DMS79 (cell line): ENCODE measurements around the gene ATP6V1B1.
"Not testable (repeated sequence)": the region's sequence is repeated elsewhere in the genome, so short reads cannot be mapped to it uniquely, and the experiment has no call there.

Experiments used
- DNase-seq: peaks from one replicate; lab custom pipeline; 2025; lab: John Stamatoyannopoulos, UW

ATP6V1B1 gene

GRCh38 chr2:70990216-70990615, 54.5 kb downstream of the ATP6V1B1 start:
- DNase-seq, result no peak

DNA sequence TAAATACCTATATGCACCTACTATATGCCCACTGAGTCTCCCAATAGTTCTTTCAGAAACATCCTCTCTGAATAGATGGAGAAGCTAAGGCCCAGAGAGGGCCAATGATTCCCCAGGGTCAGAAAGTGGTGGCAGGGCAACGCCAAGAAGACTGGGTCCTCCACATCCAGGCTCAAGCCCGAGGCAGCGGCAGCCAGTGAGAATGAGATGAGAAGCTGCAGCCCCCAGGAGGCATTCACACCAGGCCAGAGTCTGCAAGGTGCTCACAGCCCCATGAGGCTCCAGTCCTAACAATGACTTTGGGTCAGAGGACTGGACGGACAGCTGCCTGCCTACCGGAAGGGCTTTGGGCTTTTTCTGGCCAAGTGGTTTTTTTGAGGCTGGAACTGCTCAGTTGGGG, 55.4 kb downstream of the ATP6V1B1 start:
- no peak for DNase-seq

DNA sequence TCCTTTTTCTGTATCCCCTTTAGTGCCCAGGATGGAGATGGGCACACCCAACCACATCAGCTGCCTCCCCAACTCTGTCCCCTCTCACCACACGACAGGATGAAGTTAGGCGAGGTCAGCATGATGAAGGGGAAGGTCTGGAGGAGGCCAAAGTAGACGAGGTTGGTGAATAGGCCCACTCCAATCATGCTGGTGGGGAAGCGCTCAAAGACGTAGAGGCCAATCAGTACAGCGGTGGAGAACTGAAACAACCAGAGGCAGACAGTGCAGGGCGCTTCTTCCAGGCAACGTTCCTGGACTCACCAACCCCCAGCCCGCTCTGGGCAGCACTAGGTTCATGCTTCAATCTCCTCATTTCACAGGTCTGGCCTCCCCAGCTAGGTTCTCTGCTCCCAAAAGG, 56.0 kb downstream of the ATP6V1B1 start:
- DNase-seq, result no peak

GRCh38 chr2:70992945-70993853, 57.5 kb downstream of the ATP6V1B1 start:
- DNase-seq, result no peak

DNA sequence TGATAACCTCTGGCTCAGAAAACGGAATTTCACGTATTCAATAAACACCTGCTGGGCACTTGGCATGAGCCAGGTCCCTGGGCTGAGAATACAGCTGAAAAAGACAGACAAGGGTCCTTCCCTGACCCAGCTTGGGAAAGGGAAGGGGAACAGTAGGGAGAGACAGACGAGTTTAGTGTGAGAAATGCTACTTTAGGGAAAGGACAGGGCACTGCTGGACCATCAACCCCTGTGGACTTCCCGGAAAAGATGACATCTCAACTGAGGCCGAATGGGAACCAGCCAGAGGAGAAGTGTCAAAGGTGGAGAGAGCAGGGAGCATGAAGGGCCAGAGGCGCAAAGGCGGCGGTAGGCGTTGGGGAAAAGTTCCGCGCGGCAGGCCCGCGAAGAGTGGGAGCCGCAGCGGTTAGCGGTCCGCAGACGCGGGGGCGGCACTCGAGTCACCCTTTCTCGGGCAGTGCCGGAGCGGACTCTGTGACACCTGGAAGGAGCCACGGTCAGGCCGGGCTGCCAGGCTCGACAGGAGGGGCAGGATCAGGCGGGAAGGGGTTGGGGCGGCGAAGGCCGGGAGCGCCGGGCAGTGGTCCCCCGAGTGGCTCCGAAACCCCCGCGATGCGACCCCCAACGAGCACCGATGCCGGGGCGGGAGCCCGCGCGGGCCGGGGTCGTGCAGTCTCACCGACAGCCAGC, 58.5 kb downstream of the ATP6V1B1 start:
- DNase-seq, result no peak

DNA sequence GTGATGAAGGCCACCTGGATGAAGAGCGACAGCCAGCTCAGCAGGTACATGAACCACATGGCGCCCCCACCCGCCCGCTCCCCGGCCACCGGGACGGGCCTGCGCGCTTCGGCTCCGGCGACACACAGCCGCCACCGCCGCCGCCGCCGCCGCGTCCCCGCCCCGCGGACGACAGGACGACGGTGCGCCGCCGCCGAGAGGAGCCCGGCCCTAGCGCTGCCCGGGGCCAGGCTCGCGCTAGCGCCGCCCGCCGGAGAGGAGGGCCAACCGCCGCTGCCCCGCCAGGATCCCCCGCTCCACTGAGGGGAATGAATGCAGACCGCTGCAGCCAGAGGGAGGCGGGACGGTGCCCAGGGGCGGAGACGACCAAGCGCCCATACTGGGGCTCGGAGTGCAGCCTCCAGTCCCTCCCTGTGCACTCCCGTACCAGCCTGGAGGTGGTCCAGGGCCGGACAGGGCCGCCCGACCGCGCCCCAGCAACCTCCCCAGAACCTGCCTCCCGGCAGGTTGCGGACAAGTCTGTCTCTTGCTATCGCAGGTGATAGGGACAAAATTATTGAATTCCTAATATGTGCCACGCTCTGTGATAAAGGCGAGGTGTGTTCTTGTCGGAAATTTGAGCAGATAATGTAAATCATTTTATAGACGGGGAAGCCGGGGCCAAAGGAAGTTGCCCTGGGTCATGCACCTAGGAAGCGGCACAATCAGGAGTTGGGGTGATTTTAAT, 59.2 kb downstream of the ATP6V1B1 start, which contains the start of gene TEX261:
TEX261 (minus strand) TSS at position 175 of the 727 bp plus-strand sequence; CDS start at position 59, 116 bp downstream.
- peak; percentile 73 for DNase-seq

DNA sequence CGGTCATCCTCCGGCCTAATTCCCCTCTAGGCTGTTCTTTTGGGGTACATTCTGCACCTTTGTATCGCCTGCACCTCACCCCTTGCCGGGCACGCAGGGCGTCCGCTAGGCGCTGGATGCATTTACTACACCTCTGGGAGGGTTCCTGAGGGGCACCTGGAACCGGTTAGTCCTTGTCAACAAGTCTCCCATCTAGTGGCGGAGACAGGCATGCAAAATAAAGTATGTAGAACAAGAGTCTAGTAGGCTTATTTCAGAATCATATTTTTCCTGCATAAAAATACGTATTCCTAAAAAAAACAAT, 59.7 kb downstream of the ATP6V1B1 start:
- no peak for DNase-seq

- not testable (repeated sequence) for DNase-seq
Measured at GRCh38 chr2:70998885-70999284, 63.2 kb downstream of the ATP6V1B1 start.

DNA sequence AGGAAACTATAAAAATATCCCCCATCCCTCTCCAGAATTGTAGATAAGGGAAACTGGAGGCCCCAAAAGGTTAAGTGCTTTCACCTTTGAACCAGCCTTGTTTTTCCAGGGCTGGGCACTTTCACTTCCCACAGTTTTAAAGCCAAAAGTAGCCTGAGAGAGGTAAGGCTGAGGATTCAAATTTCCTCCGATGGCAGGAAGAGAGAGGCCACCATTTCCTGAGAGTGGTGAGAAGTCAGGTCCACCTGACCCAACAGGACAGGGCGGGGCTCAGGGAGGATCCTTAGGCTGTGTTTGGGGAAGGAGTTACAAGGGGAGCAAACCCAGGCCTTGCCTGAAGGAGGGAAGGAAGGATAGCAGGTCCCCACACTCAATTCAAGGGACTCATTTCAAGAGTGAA, 63.7 kb downstream of the ATP6V1B1 start:
- DNase-seq, result no peak

- DNase-seq, result not testable (repeated sequence)
Measured at GRCh38 chr2:70999931-71000330, 64.2 kb downstream of the ATP6V1B1 start.

DNA sequence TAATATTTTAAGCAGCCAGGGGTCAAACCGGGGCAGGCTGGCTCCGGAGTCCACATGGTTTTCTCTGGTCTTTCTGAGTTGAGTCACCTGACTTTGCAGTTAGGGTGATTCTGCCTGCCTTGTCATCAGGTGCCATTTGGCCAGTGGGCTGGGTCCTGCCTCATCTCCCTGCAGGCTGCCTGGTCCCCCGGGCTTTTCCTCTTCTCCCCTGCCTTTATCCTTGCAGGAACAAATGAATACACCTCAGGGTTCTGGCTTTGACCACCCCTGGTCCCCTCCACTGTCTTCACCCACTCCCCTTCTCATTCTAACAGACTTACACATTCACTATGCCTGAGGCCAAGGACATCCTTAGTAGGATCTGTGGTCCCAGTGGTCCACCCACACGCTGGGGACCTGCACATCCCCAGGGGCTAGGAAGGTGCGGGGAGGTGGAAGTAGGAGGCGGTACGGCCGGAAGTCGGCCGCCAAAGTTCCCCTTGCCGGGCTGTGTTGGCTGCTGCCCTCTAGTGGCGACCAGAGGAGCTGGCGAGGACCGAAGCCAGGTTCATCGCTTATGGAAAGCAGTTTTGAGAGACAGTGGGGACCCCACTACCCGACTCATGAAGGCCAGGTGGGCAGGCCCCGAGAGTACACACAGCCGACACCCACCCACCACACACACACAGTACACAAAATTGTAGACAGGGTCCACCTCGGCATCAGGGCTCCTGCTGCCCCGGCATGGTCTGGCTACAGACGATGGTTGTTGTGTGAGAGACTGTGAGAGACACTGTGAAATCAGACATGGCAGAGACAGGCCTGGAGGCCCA, 65.3 kb downstream of the ATP6V1B1 start:
- DNase-seq, result no peak

GRCh38 chr2:71001592-71001927, 65.9 kb downstream of the ATP6V1B1 start:
- DNase-seq, result no peak

- peak; percentile 28 for DNase-seq
Measured at GRCh38 chr2:71001981-71002570, 66.4 kb downstream of the ATP6V1B1 start.

DNA sequence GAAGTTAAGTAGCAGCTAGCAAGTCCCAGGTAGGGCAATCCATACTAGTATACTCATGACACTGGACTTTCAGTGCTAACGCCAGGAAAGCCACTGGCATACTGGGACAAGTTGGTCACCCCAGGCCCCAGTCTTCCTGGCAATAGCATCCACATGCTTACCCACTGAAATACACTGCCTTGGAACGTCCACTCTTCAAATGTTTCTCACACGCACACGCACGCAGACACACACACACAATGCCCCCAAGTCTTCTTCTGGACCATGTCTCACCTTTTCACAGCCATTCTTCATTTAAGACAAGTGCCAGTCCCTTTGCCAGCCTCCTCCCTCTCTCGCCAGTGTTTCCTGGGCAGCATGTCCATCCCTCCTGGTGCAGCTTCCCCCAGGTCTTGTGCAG, 67.7 kb downstream of the ATP6V1B1 start:
- DNase-seq, result no peak

- DNase-seq, result no peak
Measured at GRCh38 chr2:71003966-71004755, 68.5 kb downstream of the ATP6V1B1 start.

DNA sequence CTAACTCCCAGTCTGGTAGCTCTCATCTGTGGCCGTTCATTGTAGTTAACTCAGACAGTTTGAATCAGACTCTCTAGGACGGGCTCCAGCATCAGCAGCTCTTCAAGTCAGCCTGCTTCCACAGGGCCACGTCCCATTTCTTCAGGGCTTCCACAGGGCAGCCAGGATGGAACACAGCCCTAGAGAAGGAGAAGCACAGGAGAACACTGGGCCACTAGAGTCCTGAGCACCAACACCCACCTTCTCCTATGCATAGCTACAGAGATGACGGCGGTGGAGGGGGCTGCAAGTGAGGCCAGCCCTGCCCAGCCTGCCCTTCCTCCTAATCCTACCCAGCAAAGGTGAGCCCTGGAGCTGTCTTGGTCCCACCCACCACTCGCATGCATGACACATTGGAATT, 69.2 kb downstream of the ATP6V1B1 start:
- no peak for DNase-seq

DNA sequence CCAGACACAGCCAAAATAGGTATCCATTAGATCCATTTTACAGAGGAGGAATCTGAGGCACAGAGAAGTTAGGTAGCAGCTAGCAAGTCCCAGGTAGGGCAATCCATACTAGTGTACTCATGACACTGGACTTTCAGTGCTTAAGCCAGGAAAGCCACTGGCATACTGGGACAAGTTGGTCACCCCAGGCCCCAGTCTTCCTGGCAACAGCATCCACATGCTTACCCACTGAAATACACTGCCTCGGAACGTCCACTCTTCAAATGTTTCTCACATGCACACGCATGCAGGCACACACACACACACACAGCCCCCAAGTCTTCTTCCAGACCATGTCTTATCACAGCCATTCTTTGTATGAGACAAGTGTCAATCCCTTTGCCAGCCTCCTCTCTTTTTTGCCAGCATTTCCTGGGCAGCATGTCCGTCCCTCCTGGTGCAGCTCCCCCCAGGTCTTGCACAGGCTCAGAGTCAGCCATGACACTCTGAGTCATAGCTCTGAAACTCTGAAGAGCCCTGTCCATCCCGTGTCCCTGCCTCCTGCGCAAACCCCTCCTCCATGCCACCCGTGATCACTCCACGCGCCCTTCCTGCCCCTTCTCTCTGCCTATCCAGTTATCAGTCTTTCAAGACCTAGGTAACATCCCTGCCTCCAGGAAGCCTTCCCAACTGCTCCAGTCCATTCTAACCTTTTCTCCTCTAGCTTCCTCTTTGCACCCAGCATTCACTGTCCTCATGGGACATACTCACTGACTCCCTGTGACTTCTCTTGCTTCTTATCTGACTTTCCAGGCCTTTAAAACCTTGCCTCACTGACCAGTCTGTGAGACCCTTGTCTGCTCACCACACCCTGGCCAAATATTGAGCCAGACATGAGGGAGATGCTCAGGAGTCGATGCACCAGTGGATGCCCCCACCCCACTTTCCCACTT, 69.8 kb downstream of the ATP6V1B1 start:
- DNase-seq, result no peak

DNA sequence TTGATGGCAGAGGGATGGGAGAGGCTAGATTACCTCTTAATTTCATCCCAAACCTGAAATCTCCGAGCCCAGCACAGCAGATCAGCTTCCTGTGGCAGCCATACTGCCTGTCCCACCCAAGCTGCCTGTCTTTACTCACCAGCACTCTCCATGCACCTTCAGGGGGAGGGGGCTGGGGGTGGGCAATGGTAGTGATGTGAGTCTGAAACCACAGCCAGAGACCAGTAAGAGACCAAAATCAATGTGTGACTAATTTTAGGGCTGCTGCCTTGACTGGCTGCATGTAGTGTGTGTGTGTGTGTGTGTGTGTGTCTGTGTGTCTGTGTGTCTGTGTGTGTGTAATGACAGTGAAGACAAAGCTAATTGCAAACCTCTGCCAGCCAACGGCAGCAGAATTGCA, 70.6 kb downstream of the ATP6V1B1 start:
- DNase-seq, result no peak

- DNase-seq, result no peak
Measured at GRCh38 chr2:71006955-71007799, 71.5 kb downstream of the ATP6V1B1 start.
